Glomerular visceral epithelial cell (primary cell): Measurements from ENCODE around the gene TGFBR2.
A peak's percentile ranks its signal among the peaks of the same experiment; 100 is the strongest.

Source experiments
- DNase-seq: peaks from one replicate; pipeline ENCODE4 v3.0.0-alpha.2; 2016; ENCODE audit errors: extremely low spot score

Gene TGFBR2

GRCh38 chr3:30637310-30638219, 31.2 kb downstream of the TGFBR2 start:
- DNase-seq, result no peak

GRCh38 chr3:30638685-30639412, 32.4 kb downstream of the TGFBR2 start:
- DNase-seq, result no peak

DNA sequence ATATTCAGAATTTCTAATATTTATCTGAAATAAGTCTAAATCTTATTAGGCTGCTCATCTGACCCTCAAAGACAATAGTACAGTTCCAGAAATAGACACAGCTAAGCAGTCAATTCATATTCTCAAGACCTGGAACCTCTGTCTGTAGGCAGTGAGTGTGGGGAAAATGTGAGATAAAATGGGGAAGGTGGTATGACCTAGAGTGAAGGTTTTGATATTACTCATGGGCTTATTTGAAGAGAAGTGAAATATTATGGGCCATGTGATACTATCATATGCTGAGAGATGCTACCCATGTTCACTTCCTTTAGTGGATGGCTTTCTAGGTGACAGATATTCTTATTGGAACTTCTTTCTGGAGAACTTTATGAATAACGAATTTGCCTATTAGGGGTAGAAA, 33.5 kb downstream of the TGFBR2 start:
- no peak for DNase-seq

DNA sequence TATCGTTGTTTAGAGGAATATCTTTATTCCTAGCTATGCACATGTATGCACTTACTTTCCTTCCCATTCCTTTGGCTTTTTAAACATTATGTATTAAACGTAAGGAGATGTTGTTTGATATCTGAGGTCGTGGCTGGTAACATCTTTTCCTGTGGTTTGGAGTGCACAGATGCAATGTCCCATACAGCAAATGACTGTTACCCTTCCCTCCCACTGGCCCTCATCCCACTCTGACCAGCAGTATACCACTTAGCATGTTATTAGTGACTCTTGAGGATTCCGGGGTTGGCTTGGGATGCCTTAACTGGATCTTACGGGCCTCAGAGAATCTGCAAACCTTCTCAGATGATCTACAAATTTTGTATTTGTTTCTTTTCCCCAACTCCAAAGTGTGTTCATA, 34.5 kb downstream of the TGFBR2 start:
- DNase-seq, result no peak

DNA sequence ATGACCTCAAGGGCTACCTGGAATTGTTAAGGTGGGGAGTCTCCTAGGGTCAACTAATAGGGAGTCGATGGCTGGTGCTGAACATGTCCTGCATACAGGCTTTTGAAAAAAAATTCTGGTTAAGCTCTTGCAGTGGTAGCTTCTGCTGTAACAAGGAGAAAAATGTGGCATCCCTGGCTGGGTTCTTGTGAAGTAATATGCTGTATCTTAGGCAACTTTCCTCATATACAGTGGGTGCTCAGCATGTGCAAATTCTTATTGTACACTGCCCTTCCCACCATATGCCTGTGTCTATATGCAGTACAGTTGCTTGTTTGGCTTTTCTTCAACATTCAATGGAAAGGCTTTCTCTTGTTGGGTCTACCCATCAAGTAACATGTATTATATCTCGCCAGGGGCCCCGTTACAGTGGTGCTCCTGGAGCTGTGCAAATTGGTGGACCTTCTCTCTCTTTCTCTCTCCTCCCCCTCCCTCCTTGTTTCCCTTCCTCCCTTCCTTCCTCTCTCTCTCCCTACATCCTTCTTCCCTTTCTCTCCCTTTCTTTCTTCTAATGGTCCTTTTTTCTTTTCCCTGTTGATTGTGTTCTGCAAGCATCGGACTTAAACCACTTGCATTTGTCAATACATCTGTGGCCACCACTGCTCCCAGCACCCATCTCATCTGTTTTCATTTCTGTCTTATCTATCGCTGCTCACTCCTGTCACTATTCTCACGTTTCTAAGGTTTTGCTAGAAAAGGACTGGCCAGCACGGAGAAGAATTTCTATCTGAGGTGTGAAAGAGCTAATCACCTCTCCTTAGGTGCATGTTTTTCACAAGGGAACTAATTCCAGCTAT, 35.2 kb downstream of the TGFBR2 start:
- DNase-seq, result no peak

DNA sequence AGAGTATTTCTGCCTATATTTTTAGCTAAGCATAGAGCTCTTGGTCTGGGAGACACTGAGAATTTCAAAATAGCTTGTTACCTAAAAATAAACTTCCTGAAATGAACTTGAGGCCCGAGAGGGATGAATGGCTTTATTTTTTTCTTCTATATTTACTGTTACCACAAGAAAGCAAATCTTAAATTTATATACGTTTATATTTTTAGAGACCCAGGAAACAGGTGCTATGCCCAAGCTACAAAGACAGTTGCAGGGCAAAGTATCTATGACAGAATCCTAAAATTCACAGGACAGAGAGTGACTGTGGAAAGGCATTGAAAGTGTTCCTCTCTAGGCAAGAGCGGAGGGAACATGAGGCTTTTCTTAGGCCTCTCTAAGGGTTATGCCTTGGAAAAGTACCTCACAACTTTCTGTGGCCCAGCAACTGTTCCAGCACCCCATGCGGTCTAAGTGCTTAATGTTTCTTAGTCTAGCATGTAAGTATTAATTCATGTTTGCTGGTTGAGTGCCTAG, 36.5 kb downstream of the TGFBR2 start:
- peak; percentile 10 for DNase-seq

DNA sequence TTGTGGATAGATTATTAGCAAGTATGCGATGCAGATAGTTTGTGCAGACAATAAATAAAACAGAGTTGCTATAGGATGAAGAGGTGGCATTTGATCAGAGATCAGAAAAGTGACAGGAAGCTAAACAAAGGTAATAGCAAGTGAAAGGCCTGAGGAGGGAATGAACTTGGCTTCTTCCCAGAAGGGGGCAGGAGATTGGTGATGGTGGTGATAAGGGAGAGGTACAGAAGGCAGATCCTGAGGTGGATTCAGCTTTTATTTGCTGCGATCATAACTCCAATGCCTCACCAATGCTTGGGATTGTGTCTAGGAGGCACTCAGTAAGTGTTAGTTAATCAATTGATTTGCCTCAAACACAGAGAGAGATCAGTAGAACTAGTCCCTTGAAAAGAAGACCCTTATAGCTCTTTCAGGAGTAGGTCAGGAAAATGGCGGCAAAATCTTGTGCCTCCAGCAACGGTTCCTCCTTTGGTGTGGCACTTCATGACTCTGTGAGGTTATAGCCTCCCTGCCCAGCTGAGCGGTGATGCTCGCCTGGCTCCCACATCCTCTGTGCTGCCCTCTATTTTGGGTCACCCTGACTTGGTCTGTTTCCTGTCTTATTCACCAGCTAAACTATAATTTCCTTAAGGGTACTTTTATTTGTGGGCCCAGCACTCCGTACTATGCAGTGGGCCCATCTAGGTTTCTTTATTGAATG, 37.5 kb downstream of the TGFBR2 start:
- no peak for DNase-seq

- DNase-seq, result peak; percentile 63
These were observed 38.2 kb downstream of the TGFBR2 start for GRCh38 chr3:30644615-30645014.

- DNase-seq, result no peak
These were observed 38.7 kb downstream of the TGFBR2 start for GRCh38 chr3:30645077-30645476.

DNA sequence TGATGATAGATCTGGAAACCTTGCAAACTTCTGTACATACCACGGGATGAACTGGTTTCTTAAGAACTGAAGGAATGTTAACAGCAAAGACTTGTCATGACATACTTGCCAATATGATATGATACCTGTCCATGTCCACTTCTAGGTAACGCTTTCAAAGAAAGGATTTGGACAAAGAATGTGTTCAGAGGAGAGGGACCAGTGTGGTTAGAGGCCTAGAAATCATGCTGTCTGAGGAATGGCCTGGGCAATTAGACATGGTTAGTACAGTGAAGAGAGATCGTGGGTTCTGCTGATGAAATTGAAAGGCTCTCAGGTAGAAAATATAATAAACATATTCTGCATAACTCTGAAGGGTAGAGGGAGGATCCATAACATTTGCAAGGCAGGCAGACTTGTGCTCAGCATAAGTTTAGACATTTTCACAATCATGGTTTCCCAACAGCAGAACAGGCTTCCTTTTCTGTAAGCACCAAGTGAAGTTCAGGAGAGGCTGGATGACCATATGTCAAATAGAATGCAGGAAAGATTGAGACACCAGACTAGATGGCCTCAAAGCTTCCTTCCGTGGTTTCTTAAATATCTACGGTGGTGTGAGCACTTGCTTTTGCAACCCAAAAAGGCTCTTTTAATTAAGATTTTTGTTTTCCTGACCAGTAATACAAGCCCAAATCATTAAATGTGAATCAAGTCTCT, 39.9 kb downstream of the TGFBR2 start:
- no peak for DNase-seq

DNA sequence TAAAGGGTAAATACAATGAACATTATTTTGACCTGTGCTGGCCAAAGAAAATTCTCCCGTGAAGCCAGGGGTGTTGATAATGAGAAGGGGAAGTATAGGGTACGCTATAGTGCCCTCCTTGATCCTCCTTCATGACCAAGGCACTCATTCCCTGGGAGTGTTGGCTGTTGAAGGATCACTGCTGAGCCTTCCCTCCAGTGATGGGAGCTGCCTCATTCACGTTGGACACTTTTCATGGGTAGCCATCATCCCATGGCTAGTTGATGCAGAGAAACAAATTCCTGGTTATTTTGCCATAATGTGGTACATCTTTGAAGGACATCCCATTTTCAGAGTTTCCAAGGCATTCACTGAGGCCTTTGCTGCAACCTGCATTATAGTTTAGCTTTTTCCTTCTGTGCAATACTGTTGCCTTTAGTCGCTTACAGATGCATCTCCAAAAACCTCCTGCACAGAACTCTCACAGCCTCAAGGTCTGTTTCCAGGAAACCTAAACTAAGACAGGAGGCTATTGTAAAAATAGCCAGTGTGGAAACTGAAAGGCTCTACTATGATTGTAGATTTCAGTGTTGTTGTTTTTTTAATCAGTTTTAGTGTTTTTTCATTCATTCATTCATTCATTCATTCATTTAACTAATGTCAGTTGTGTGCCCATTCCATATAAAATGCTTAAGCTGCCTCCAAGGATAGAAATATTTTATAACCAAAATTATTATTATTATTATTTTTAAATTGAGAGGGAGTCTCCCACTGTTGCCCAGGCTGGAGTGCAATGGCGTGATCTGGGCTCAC, 40.8 kb downstream of the TGFBR2 start:
- DNase-seq, result no peak

- DNase-seq, result no peak
These were observed 42.4 kb downstream of the TGFBR2 start for GRCh38 chr3:30648670-30649357.

- no peak for DNase-seq
These were observed 43.3 kb downstream of the TGFBR2 start for GRCh38 chr3:30649572-30650318.

DNA sequence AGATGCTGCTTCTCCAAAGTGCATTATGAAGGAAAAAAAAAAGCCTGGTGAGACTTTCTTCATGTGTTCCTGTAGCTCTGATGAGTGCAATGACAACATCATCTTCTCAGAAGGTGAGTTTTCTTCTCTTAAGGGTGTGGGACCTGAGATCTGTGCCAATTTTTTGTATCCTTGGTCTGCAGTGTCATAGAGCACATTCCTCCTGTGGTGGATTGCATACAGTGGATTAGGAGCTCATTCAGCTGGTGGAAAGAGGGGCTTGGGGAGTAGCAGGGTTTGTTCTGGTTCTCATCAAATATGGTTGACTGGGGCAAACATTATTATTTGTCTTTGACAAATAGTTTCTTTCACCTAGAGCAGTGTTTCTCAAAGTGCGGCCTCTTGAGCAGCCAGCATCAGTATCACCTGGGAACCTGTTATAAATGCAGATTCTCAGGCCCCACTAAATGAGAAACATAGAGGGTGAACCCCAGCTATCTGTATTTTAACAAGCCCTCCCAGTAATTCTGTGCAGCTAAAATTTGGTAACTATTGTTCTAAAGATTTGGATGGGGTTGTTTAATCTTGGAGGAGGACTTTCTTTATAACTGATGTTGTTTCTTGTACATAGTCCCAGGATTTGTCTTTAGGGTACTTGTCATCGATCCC, 44.1 kb downstream of the TGFBR2 start:
- no peak for DNase-seq

GRCh38 chr3:30654269-30654668, 47.9 kb downstream of the TGFBR2 start:
- no peak for DNase-seq

DNA sequence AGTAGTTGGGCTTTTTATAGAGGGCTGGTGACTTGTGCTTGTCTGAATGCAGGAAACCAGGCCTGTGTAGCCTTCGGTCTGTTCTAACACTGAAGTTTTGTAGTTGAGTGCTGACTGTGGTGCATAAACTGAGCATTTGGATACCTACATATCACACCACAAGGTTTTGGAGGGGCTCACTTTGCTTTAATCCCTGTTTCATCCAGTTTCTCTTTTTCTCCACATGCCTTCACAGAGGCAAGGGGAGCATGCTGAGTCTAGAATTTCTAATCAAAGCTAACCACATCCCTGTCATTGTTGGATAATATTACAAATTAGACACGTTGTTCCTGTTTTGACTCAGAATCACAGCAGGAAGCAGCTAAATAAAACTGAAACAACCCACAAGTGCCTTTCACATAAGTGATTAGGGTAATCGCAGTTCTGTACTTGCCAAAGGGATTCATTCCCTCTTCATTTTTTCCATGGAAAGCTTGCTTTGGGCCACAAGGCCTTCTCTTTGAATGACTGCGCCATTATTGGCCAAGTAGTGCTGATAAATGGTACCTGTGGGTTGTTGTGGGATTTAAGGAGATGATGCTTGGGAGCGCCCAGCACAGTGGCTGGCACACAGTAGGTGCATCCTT, 48.9 kb downstream of the TGFBR2 start:
- DNase-seq, result no peak

GRCh38 chr3:30656624-30657141, 50.3 kb downstream of the TGFBR2 start:
- DNase-seq, result no peak
